AG20443 (cell line): Measurements from ENCODE around the gene PKIB.
"Not testable (repeated sequence)": the region's sequence is repeated elsewhere in the genome, so short reads cannot be mapped to it uniquely, and the experiment has no call there.

ENCODE experiments used
- DNase-seq: peaks from one replicate; pipeline ENCODE4 v3.0.0; 2012; ENCODE audit warnings: low spot score, mixed read lengths

Gene PKIB

DNA sequence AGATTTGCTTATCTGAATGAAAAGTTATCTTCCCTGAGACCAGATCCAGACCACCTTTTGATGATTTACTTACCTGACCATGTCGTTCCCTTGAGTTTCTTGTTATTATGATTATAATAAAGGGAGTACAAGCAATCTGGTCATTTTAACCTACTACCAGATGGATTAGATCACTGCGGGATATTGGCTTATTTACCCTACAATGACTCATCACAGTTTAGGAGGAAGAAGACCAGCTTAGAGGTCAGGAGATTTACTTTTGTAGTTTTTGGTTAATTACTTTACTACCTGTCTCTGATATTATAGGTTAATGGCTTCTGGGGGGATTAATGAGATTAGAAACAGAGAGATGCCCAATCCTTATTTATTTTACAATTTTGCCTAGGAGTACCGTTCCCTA lies 10.7 kb downstream of the PKIB start:
- no peak for DNase-seq

DNA sequence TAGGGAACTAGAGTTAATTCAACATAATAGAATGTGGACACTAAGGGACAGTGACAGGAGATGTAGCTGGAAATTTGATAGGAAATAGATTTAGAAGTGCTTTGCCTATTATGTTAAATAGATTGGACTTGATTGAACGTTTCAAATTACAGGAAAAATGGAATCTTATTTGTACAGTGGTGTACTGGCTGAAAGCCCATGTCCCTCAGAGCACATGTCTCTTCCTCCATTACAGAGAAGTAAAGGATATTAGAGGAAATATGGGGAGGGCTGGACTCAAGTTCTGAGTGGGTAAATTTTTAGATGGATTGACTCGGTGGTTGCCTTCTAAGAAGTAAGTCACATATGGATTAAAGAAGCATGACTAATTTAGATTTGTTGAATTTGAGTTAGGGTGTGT lies 11.4 kb downstream of the PKIB start:
- DNase-seq, result no peak

DNA sequence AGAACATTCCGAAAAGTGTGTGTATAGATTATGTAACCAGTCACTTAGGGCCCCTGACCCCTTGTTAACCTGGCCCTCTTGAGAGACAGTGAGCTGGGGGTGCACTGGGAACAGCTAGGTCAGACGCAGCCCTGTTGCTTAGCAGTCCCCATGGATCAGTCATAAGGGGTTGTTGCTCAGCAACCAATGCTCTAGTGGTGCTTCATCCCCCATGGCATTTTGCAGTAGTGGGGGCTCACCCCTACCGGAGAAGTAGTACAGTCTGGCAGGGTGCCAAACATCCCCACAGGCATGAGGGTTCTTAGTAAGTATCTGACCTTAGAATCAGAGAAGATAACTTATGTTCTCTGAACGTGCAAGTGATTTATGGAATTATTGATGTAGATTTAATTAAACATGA lies 12.3 kb downstream of the PKIB start:
- DNase-seq, result no peak

DNA sequence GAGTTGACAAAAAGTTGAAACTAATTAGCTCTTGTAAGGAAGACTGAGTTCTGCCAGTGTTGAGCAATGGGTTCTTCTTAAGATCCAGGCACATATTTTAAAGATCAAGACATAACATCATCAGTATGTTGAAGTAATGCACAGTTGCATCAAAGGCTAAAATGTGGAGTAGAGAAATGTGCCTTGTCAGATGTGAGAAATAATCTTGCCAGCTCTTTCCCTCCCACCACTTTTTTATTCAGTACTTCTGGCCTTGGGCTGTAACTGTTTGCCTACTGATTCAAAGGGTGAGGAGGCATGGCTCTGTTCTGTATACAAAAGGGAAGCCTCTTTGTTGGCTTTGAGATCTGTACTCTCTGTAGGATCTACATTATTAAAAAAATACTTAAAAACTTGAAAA lies 13.1 kb downstream of the PKIB start:
- no peak for DNase-seq

- DNase-seq, result no peak
These were observed 14.6 kb downstream of the PKIB start for GRCh38 chr6:122624853-122625252.

- DNase-seq, result no peak
These were observed 18.5 kb downstream of the PKIB start for GRCh38 chr6:122628714-122629113.

- DNase-seq, result no peak
These were observed 21.5 kb downstream of the PKIB start for GRCh38 chr6:122631571-122632249.

DNA sequence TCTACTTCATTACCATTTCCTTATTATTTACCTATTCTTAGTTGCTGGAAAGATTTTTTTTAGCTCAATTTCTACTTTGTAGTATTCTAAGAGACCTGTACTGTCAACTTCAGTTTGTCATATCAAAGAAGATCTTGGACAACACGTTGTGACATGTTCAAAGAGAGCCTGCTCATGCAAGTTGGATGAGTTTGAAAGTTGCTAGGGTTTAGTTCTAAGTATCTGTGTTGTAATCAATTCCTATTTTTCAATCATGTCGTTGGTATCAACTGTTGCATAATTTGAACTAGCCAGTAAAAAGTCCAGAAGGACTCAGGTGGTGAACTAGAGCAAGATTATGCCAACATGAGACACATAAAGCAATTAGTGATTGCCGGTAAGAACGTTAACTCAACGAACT lies 30.2 kb downstream of the PKIB start:
- no peak for DNase-seq

- DNase-seq, result no peak
These were observed 31.6 kb downstream of the PKIB start for GRCh38 chr6:122641819-122642218.

DNA sequence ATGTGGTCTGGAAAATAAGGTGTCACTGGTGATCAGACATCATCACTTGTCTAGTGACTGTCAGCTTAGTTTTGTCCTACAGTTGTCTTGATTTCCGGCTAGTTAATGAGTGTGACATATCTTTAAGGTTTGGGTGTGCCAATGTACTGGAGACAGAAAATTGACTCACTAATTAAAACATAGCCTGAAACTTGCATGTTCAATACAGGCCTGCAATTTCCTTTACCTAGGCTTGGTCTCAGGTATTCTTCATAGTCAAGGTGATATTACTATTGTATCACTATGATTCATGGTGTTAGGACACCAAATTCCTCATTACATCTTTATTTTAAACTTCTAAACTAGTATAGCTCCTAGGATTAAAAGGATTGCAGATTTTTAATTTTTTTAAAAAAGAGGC lies 32.4 kb downstream of the PKIB start:
- not testable (repeated sequence) for DNase-seq

DNA sequence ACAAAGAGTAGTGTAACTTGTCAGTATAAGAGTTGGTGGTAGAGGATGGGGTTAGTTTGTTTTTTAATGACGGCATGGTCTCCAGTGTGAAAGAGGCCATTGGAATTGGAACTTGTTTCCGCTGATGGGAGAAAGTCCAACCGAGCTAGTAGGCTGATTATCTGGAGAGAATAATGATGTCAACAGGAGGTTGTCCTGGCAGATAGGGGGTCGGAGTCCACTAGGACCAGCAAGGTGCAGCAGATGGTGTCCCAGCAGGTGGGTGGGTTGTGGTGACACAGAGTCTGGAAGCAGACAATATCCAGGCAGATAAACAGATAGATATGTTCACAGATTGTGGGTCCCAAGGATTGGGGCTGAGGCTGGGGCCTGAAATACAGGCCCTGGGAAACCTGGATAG lies 35.1 kb downstream of the PKIB start:
- no peak for DNase-seq

DNA sequence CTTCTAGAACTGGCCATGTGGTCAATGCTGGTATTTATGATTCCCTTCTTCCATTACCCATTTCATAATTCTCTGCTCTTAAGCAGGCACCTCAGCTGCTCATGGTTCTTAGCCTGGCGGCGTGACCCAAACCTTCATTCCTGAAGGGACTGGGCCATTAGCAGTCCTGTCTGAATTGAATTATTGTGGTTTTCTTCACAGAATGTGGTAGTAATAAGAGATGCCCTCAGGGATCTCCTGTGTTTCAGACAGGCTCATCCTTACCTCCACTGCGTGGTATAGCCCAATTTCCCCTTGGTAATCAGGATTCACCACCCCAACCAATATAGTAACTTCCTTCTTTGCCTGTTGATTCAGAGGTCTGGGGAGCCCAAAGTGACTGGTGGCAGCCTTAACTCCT lies 37.6 kb downstream of the PKIB start:
- DNase-seq, result no peak

DNA sequence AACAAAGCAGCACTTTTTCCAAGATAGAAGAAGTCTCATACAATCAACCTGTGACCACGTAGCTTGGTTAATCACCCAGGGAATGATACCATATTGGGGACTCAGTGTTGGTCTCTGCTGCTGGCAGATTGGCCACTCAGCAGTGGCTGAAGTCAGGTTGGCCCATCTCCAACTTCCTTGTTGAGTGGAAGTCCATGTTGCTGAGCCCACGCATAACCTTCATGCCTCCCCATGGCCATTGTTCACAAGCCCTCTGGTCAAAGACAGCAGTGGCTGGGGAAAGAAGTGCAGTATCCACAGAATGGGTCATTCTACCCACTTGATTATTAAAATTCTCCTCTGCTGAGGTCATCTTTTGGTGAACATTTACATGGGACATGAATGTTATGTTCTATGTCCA lies 38.5 kb downstream of the PKIB start:
- DNase-seq, result no peak

DNA sequence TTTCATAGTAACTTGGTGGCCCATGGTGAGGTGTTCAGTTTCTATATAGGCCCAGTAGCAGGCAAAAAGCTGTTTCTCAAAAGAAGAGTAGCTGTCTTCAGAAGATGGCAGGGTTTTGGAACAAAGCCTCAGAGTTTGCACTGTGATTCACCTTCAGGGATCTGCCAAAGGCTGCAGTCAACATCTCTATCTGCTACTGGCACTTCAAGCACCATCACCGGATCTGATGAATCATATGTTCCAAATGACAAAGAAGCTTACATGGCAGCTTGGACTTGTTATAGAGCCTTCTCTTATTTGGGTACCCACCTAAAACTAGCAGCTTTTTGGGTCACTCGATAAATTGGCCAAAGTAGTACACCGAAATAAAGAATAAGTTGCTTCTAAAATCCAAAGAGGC lies 39.5 kb downstream of the PKIB start:
- no peak for DNase-seq

- no peak for DNase-seq
These were observed 40.2 kb downstream of the PKIB start for GRCh38 chr6:122650403-122650802.

- no peak for DNase-seq
These were observed 40.8 kb downstream of the PKIB start for GRCh38 chr6:122651031-122651430.

DNA sequence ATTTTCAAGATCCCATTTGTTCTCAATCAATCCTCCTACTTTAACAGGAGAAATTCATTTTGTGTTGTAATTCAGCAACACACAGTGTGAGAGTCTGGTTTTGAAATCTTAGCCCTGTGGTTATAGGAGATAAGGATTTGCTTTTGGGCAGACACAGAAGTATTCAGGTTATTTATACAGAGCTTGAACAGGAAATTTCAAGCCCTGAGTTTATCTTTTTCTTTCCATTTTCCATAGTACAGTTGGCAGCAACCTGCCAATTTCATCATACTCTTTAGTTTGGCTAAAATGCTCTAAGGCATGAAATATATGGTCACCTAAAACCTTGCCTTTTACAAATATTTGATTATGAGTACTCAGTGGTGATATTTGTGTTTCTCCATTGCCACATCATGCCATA lies 41.4 kb downstream of the PKIB start:
- DNase-seq, result no peak

GRCh38 chr6:122652431-122652830 lies 42.2 kb downstream of the PKIB start:
- no peak for DNase-seq

DNA sequence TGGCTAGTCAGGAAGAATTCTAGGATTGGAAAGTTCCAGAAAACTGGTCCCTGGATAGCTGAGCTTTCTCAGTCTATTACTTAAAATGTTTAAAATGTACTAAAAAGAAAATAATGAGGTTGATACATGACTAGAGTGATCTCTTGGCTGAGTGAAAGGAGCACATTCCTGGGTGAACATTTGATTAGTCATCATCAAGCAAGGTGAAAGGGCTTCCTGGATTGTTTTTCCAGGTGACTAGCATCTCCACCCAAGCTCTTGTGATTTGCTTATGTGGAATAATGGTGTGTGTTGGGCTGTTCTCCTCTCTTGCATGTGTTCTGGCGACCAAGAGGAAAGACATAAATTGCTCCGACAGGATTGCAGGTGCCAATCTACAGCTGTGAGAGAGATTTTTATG lies 42.9 kb downstream of the PKIB start:
- no peak for DNase-seq

- no peak for DNase-seq
These were observed 43.8 kb downstream of the PKIB start for GRCh38 chr6:122654012-122654411.

GRCh38 chr6:122657601-122658000 lies 47.4 kb downstream of the PKIB start:
- DNase-seq, result no peak

DNA sequence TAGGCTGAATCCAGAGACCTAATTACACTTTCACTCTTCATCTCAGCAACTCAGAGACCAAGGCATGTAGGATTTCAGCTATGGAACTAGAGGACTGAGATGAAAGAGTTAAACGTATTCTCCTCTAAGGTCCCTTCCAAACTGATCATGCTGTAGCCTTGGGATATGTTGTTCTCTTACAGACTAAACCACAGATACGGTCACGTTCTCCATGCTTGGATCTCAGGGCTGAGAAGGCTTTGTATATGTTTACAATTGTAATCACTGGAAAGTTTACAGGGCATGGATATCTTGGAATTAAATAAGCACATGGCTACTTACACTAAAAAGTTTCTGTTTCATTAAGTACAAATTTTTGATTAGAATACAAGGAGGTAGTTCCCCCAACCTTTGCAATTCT lies 50.1 kb downstream of the PKIB start:
- DNase-seq, result no peak

DNA sequence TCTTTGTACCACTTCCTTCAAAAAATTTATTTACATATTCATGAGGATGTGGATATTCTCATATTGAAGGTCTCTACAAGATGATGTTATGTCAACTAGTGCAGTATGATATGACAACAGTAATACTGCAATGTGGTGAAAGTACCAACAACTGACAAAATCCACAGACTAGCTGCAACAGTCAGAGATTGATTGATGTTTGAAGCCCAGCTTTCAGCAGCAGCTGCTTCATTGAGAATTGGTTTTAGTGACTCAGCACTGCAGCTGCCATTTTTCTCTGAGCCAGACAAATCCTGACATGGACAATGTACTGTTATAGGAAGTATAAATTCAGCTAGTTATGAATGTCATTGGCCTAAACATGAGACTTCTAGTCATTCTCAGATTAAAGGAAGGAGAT lies 53.8 kb downstream of the PKIB start:
- DNase-seq, result no peak

DNA sequence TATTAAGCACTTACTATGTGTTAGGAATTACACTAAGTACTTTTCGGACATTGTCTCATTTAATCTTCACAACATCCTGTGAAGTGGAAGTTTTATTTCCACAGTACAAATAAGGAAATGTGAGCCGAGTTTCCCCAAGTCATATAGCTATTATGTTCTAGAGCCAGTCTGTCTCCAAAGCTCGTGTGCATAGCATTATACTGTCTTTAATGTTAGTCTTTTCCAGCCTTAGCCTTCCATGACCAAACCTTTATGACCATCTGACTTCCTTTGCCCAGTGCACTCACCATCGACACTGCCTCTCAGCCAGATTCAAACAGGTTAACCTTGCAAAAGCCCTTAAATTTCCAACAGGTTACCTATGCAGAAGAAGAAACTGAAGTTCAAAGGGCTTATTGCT lies 55.7 kb downstream of the PKIB start:
- no peak for DNase-seq

- DNase-seq, result no peak
These were observed 56.2 kb downstream of the PKIB start for GRCh38 chr6:122666418-122666817.
